Measurements from ENCODE around the gene TJP1.
"Not testable (repeated sequence)": the region's sequence is repeated elsewhere in the genome, so short reads cannot be mapped to it uniquely, and the experiment has no call there.

The TJP1 gene

DNA sequence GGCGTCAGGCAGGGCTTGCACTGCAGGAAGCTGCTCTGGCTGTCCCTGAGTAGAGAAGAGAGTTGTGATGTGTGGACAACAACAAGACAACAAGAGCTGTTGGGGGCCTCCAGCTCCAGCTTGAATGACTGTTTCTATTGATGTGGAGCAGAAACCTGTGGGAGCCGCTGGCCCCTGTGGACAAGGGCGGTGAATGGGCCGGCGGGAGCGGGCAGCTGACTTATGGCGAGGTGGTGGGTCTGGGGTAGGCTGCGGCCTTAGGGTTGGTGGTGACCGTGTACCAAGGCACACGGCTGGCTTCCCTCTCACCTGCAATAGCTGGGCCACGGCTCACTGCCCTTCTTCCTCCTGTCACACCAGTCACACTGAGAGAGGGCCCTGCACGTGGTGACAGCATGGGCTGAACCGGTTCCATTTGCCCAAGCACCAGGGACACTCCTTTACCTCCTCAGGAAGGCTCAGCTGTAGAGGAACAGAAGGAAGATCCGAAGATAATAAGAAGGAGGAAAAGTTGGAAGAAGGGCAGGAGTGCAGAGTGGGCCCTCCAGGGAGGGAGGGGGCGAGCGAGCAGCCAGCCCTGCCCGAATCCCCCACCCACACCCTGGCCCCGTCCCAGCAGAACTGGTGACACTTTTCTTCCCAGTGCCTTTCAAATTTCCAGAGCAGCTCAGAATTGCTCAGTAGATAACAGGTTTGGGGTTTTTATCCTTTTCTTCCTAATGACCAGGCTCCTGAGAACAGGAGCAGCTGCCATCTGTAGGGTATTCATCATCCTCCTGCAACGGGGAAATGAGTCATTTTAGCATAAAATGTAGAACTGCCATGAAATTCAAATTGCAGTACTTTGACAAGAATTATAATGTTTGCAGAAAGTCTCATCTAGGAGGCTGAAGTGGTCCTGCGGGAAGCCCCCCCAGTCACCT lies 136.9 kb downstream of the TJP1 start:
- DNase-seq (ENCODE audit: low read depth in 2 of 3, low spot score in 1 of 3), result no peak

GRCh38 chr15:29682781-29683180 lies 139.5 kb downstream of the TJP1 start:
- DNase-seq (ENCODE audit: low read depth in 2 of 3, low spot score in 1 of 3), result no peak

GRCh38 chr15:29682361-29682760 lies 139.9 kb downstream of the TJP1 start:
- no peak for DNase-seq (ENCODE audit: low read depth in 2 of 3, low spot score in 1 of 3)

- DNase-seq (ENCODE audit: low read depth in 2 of 3, low spot score in 1 of 3), result no peak
Measured at GRCh38 chr15:29681946-29682345, 140.3 kb downstream of the TJP1 start.

GRCh38 chr15:29681166-29681845 lies 141.0 kb downstream of the TJP1 start:
- DNase-seq (ENCODE audit: low read depth in 2 of 3, low spot score in 1 of 3), result no peak

DNA sequence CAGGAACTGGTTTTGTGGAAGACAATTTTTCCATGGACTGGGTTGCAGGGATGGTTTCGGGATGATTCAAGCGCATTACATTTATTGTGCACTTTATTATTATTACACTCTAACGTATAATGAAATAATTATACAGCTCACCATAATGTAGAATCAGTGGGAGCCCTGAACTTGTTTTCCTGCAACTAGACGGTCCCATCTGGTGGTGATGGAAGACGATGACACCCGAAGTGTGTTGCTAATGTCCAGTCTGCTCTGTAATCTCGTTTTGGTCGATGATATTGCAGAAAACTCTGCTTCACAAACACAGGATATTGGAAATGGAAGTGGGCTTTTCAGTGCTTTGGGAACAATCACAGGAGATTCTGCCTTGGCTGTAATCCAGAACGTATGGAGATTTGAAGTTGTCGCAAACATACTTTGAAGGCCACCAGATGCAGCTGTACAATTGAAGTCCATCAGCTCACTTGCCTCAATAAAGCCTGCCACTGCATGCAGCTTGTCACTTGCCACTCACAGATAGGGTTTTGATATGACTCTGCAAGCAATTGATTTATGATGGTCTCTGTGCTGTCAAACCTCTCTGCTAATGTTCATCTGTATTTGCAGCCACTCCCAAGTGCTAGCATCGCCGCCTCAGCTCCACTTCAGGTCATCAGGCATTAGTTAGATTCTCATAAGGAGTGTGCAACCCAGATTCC lies 141.7 kb downstream of the TJP1 start:
- DNase-seq (ENCODE audit: low read depth in 2 of 3, low spot score in 1 of 3), result no peak

- no peak for DNase-seq (ENCODE audit: low read depth in 2 of 3, low spot score in 1 of 3)
Measured at GRCh38 chr15:29678504-29679034, 143.7 kb downstream of the TJP1 start.

- DNase-seq (ENCODE audit: low read depth in 2 of 3, low spot score in 1 of 3), result no peak
Measured at GRCh38 chr15:29677871-29678461, 144.3 kb downstream of the TJP1 start.

DNA sequence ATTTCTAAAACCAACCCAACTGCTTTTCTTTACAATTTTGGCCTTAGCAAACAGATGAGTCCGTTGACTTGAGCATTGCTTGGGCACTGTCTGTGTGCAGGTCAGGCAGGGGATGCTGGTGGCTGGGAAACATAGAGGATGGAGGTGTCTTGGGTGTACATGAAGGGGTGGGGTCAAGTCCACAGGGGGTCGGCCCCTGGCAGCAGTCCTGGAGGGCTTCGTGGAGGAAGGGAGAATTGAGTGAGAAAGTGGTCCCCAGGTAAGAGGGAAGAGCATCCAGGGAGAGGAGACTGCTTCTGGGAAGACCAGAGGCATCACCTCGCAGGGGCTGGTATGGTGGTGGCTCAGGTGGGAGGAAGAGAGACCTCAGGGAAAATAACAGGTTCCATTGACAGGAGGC lies 144.8 kb downstream of the TJP1 start:
- no peak for DNase-seq (ENCODE audit: low read depth in 2 of 3, low spot score in 1 of 3)

GRCh38 chr15:29676961-29677402 lies 145.3 kb downstream of the TJP1 start:
- DNase-seq (ENCODE audit: low read depth in 2 of 3, low spot score in 1 of 3), result no peak

- not testable (repeated sequence) for DNase-seq (ENCODE audit: low read depth in 2 of 3, low spot score in 1 of 3)
Measured at GRCh38 chr15:29676374-29676960, 145.8 kb downstream of the TJP1 start.

DNA sequence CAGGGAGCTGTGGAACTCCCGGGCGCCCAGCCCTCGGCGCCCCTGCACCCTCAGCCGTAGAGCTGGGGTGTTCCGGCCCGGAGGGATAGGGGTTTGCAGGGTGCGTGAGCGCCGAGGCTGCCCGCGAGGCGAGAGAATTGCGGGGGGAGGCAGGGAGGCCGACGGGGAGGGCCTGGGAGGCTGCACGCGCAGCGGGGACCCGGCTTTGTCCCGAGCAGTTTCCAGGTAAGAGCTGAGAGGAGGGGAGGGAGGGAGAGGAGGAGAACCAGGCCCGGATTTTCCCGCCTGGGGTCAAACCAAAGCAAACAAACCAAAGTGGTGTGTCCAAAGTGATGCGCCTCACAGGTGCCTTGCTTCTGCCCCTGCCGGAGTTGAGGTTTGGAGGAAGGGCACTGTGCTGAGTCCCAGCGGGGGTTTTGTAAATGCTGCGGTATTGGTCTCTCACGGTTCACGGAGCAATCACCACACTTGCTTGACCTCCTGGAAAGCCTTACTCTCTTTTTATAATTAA lies 146.4 kb downstream of the TJP1 start:
- no peak for DNase-seq (ENCODE audit: low read depth in 2 of 3, low spot score in 1 of 3)

GRCh38 chr15:29674661-29675533 lies 147.4 kb downstream of the TJP1 start:
- no peak for DNase-seq (ENCODE audit: low read depth in 2 of 3, low spot score in 1 of 3)

GRCh38 chr15:29672923-29673809 lies 149.1 kb downstream of the TJP1 start:
- DNase-seq (ENCODE audit: low read depth in 2 of 3, low spot score in 1 of 3), result no peak

DNA sequence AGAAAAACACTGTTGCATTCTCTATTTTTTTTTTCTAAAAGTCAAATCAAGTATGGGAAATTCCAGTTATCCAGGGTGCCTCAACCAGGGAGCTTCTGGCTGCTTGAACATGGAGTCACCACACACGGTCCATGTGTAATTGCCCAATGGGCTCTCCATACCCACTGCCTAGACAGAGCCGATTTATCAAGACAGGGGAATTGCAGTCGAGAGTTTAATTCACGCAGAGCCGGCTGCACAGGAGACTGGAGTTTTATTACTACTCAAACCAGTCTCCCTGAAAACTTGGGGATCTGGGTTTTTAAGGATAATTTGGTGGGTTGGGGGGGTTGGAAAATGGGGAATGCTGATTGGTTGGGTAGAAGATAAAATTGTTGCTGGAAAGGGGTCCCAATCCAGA lies 149.8 kb downstream of the TJP1 start:
- DNase-seq (ENCODE audit: low read depth in 2 of 3, low spot score in 1 of 3), result no peak

GRCh38 chr15:29672046-29672445 lies 150.2 kb downstream of the TJP1 start:
- not testable (repeated sequence) for DNase-seq (ENCODE audit: low read depth in 2 of 3, low spot score in 1 of 3)

DNA sequence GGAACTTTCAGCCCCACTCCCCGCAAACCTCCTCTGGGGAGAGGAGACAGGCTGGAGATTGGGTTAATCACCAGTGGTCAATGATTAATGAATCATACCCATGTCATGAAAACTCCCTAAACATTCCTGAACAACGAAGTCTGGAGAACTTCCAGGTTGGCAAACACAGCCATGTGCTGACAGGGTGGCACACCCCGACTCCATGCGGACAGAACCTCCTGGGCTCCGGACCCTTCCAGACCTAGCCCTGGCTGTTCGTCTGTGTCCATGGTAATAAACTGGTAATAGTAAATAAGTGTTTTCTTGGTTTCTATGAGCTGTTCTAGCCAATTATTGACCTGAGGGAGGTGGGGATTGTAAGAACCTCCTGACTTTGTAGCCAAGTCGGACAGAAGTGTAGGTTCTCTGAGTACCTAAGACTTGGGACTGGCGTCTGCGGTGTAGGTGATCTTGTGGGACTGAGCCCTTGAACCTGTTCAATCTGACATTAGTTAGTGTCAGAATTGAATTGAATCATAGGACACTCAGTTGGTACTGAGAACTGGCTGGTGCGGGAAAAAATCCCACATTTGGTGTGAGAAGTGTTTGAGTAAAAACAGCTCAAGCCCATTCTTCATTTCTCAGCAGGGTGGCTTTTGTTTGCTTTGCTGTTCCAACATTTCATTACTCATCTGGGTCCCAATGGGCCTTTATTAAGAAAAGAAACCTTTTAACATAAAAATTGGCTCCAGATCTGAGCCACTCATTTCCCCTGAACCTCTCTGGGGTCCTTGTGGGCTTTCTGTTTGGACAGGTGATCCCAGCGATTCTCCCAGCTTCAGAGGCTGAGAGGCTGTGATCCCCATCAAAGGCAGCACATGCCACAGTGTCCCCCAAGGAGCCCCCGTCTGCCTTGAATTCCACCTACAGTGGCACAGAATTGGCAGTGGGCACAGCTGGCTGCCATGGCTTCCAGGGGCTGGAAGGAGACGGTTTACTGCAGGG lies 151.0 kb downstream of the TJP1 start:
- DNase-seq (ENCODE audit: low read depth in 2 of 3, low spot score in 1 of 3), result no peak

All from stimulated activated CD4-positive, alpha-beta T cell treated with anti-CD3 and anti-CD28 coated beads, Interleukin-12 subunit alpha, Interleukin-12 subunit beta, amount 100 ng/mL, for 48 hours (primary cell).